ENCODE data around the gene RNH1.

- TF ChIP-seq CTCF (IDR thresholded peaks at IDR 0.05; ENCODE audit: poor library complexity, severe bottlenecking) (no peak), TAF1 (IDR thresholded peaks at IDR 0.05; ENCODE audit: low read depth) (no peak), EZH2 (IDR thresholded peaks at IDR 0.05; ENCODE audit: borderline replicate concordance, insufficient read depth, low read length, poor library complexity, severe bottlenecking) (no peak)
Measured at GRCh38 chr11:492427-493226, 14.4 kb downstream of the RNH1 start.

Measured in neural cell (in vitro differentiated cells).